ENCODE results near the gene MRPL51. TPM values are rescaled to one million over a fixed set of nuclear protein-coding genes. Genes with fewer than 3 reads are reported as not detected.

The MRPL51 gene
- total and polyA plus RNA-seq, 2 donors (not counting 1 experiment from before 2014, with no cell fraction given) = 18.6 to 72.6 TPM

DNA sequence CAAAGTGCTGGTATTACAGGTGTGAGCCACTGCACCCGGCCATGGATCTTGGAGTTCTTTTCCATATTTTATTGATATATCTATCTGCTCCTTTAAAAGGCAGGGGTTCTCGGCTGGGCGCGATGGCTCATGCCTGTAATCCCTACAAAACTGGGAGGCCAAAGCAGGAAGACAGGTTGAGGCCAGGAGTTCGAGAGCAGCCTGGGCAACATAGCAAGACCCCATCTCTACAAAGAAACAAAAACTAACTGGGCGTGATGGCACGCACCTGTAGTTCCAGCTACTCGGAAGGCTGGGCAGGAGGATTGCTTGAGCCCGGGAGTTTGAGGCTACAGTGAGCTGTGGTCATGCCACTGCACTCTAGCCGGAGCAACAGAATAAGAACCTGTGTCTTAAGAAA is 29.1 kb upstream of the MRPL51 start:
- Mint-ChIP-seq H3K27me3 (no peaks in the 10 kb centered on the region), H3K9me3 (ENCODE audit: insufficient read depth) (no peaks in the 10 kb centered on the region), H3K4me1 (no peaks in the 10 kb centered on the region), H3K4me3 (no peak overlapping the region), H3K27ac (no peak overlapping the region)
- Histone ChIP-seq H3K4me2 (replicated peaks; ENCODE audit: low read depth, low read length, poor library complexity, severe bottlenecking) (no peak overlapping the region), H3K9me3 (ENCODE audit: control extremely low read depth in 1 of 3, control insufficient read depth in 2 of 3, insufficient read depth in 1 of 3, low read length in 2 of 3) (no peaks in the 10 kb centered on the region), H3K9ac (ENCODE audit: low read length) (no peak overlapping the region), H4K20me1 (ENCODE audit: control insufficient read depth, insufficient read depth, low read length, poor library complexity, severe bottlenecking) (no peaks in the 10 kb centered on the region), H3K79me2 (ENCODE audit: control insufficient read depth, insufficient read depth, low read length) (no peaks in the 10 kb centered on the region), H3K4me3 (ENCODE audit: control extremely low read depth in 1 of 5, extremely low read depth in 1 of 5, insufficient read depth in 1 of 5, low read depth in 2 of 5, low read length in 4 of 5) (no peak overlapping the region), H3K36me3 (replicated peaks in 1 of 2; ENCODE audit: control extremely low read depth in 1 of 2, control insufficient read depth in 1 of 2, extremely low read depth in 1 of 2, insufficient read depth in 2 of 2, low read length in 1 of 2) (peaks cover 9 to 87% of the 10 kb centered on the region in 2 experiments), H2AFZ (ENCODE audit: insufficient read depth, low read depth, low read length, poor library complexity, severe bottlenecking) (no peak overlapping the region), H3K4me1 (ENCODE audit: control insufficient read depth in 2 of 2, insufficient read depth in 2 of 2, low read length in 2 of 2) (no peaks in the 10 kb centered on the region), H3K27ac (ENCODE audit: low read length in 2 of 2) (no peak overlapping the region), H3K27me3 (replicated peaks in 1 of 4; ENCODE audit: control extremely low read depth in 1 of 4, control insufficient read depth in 3 of 4, insufficient read depth in 4 of 4, low read length in 3 of 4) (no peaks in the 10 kb centered on the region)
- ATAC-seq (ENCODE audit: low read depth) (no peak), DNase-seq (no peak)
- TF ChIP-seq, protein P1, sequence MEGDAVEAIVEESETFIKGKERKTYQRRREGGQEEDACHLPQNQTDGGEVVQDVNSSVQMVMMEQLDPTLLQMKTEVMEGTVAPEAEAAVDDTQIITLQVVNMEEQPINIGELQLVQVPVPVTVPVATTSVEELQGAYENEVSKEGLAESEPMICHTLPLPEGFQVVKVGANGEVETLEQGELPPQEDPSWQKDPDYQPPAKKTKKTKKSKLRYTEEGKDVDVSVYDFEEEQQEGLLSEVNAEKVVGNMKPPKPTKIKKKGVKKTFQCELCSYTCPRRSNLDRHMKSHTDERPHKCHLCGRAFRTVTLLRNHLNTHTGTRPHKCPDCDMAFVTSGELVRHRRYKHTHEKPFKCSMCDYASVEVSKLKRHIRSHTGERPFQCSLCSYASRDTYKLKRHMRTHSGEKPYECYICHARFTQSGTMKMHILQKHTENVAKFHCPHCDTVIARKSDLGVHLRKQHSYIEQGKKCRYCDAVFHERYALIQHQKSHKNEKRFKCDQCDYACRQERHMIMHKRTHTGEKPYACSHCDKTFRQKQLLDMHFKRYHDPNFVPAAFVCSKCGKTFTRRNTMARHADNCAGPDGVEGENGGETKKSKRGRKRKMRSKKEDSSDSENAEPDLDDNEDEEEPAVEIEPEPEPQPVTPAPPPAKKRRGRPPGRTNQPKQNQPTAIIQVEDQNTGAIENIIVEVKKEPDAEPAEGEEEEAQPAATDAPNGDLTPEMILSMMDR (IDR thresholded peaks at IDR 0.05) = no peak
- TF ChIP-seq EZH2 (IDR thresholded peaks at IDR 0.05; ENCODE audit: borderline replicate concordance, insufficient read depth, low read depth, low read length, poor library complexity, severe bottlenecking) = no peak
- intact Hi-C loops (cut with micrococcal nuclease) = no loop called here
- POLR2A ChIA-PET = interaction anchor here (0.7 kb wide), 1 partner anchor 83 kb away, joined by 3 read pairs; no protein-coding TSS in a partner anchor
- WGBS (ENCODE audit: insufficient coverage) = 80% methylated on average over 5 of the region's 10 CpGs
- CTCF ChIA-PET = interaction anchor here (0.7 kb wide), 1 partner anchor 16 kb away, joined by 3 read pairs; no protein-coding TSS in a partner anchor

DNA sequence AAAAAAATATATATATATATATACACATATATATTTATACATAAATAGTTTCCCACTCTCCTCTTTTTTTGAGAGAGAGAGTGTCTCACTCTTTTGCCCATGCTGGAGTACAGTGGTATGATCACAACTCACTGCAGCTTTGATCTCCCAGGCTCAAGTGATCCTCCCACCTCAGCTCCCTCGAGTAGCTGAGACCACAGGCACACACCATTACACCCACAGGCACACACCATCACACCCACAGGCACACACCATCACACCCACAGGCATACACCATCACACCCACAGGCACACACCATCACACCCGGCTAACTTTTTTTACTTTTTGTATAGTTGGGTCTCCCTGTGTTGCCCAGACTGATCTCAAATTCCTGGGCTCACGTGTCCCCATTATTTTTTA is 27.1 kb upstream of the MRPL51 start:
- Histone ChIP-seq H2AFZ (ENCODE audit: insufficient read depth, low read depth, low read length, poor library complexity, severe bottlenecking) (no peak overlapping the region), H3K9ac (ENCODE audit: low read length) (no peak overlapping the region), H3K27me3 (replicated peaks in 1 of 4; ENCODE audit: control extremely low read depth in 1 of 4, control insufficient read depth in 3 of 4, insufficient read depth in 4 of 4, low read length in 3 of 4) (no peaks in the 10 kb centered on the region), H3K4me3 (ENCODE audit: control extremely low read depth in 1 of 5, extremely low read depth in 1 of 5, insufficient read depth in 1 of 5, low read depth in 2 of 5, low read length in 4 of 5) (no peak overlapping the region), H3K27ac (ENCODE audit: low read length in 2 of 2) (no peak overlapping the region), H3K9me3 (ENCODE audit: control extremely low read depth in 1 of 3, control insufficient read depth in 2 of 3, insufficient read depth in 1 of 3, low read length in 2 of 3) (no peaks in the 10 kb centered on the region), H3K36me3 (replicated peaks in 1 of 2; ENCODE audit: control extremely low read depth in 1 of 2, control insufficient read depth in 1 of 2, extremely low read depth in 1 of 2, insufficient read depth in 2 of 2, low read length in 1 of 2) (peaks cover 6 to 82% of the 10 kb centered on the region in 2 experiments), H3K4me2 (replicated peaks; ENCODE audit: low read depth, low read length, poor library complexity, severe bottlenecking) (no peak overlapping the region), H3K79me2 (ENCODE audit: control insufficient read depth, insufficient read depth, low read length) (no peaks in the 10 kb centered on the region), H3K4me1 (ENCODE audit: control insufficient read depth in 2 of 2, insufficient read depth in 2 of 2, low read length in 2 of 2) (no peaks in the 10 kb centered on the region), H4K20me1 (ENCODE audit: control insufficient read depth, insufficient read depth, low read length, poor library complexity, severe bottlenecking) (no peaks in the 10 kb centered on the region)
- Mint-ChIP-seq H3K27ac (no peak overlapping the region), H3K4me3 (no peak overlapping the region), H3K9me3 (ENCODE audit: insufficient read depth) (no peaks in the 10 kb centered on the region), H3K4me1 (no peaks in the 10 kb centered on the region), H3K27me3 (no peaks in the 10 kb centered on the region)
- intact Hi-C loops (cut with micrococcal nuclease) = no loop called here
- 0% methylated on average over 1 of the region's 3 CpGs for WGBS (ENCODE audit: insufficient coverage)
- POLR2A ChIA-PET = no interaction called here
- ATAC-seq (ENCODE audit: low read depth) = no peak
- CTCF ChIA-PET = no interaction called here
- DNase-seq = no peak
- TF ChIP-seq EZH2 (IDR thresholded peaks at IDR 0.05; ENCODE audit: borderline replicate concordance, insufficient read depth, low read depth, low read length, poor library complexity, severe bottlenecking) = no peak
- TF ChIP-seq, protein P1 (IDR thresholded peaks at IDR 0.05) = no peak
